Gastrocnemius medialis (tissue), 4 donors: ENCODE measurements around the gene CHCHD5. TPM values are rescaled to one million over a fixed set of nuclear protein-coding genes. Genes with fewer than 3 reads are reported as not detected.

Experiments used
- ATAC-seq, 2 donors: fragments of 150-250 bp; one replicate each; pipeline ENCODE4 v1.9.1; 2016
- DNase-seq, 2 donors: peaks; one replicate each; pipeline ENCODE4 v3.0.0-alpha.2; 2019
- H3K27ac ChIP-seq, 4 donors: fragments of 200-600 bp; sonication (generic); 1 replicate in 1 of 4; 2 replicates in 3 of 4; pipeline ENCODE4 v1.5.1; 2016 to 2018; ENCODE audit warnings: mild to moderate bottlenecking in 2 of 4, moderate library complexity in 1 of 4
- H3K27me3 ChIP-seq, 3 donors: fragments of 200-600 bp; sonication (generic) in 2 of 3; 1 replicate in 1 of 3; 2 replicates in 2 of 3; pipeline versions ENCODE4 v1.5.1 to v1.6.0; 2016 to 2019; ENCODE audit warnings: mild to moderate bottlenecking in 1 of 3, moderate library complexity in 1 of 3
- H3K36me3 ChIP-seq, 2 donors: fragments of 200-600 bp; sonication (generic) in 1 of 2; one replicate each; pipeline ENCODE4 v1.5.1; 2017 to 2018
- H3K4me1 ChIP-seq, 2 donors: fragments of 200-600 bp; sonication (generic) in 1 of 2; one replicate each; pipeline ENCODE4 v1.5.1; 2016 to 2017; ENCODE audit warnings: mild to moderate bottlenecking in 2 of 2
- H3K4me3 ChIP-seq, 4 donors: fragments of 200-600 bp; sonication (generic) in 3 of 4; 1 replicate in 1 of 4; 2 replicates in 3 of 4; pipeline ENCODE4 v1.5.1; 2016 to 2019; ENCODE audit warnings: mild to moderate bottlenecking in 2 of 4
- H3K9me3 ChIP-seq, 3 donors: fragments of 200-600 bp; sonication (generic) in 2 of 3; 1 replicate in 1 of 3; 2 replicates in 2 of 3; pipeline ENCODE4 v1.5.1; 2016 to 2019
- POLR2A ChIP-seq, 2 donors: fragments of 450-650 bp; IDR thresholded peaks; one replicate each; pipeline ENCODE4 v1.6.1; 2017; ENCODE audit warnings: antibody characterized with exemption in 2 of 2, mild to moderate bottlenecking in 2 of 2, moderate library complexity in 2 of 2
- in situ Hi-C, 4 donors: fragments of 200-750 bp; cut with MboI; loops; one replicate each; pipeline versions ENCODE4 v1.15.0 to v1.8.0; 2017; ENCODE audit warnings: low sequenced_read_pairs in 4 of 4
- intact Hi-C: fragments of 100-400 bp; cut with DNase I; formaldehyde crosslinking; loops from one replicate; pipeline ENCODE4 v1.15.1; 2023; ENCODE audit warnings: low total_unique reads
- total RNA-seq, 4 donors: library from RNA; depleted of rRNA; stranded (reverse); fragments of >200 nt; gene quantifications; one replicate each; pipeline versions ENCODE4 v1.1.0 to v1.2.3, GENCODE V29; 2016
- TF ChIP-seq, protein P1 (sequence below), 5 experiments: fragments of 450-650 bp in 3 of 5; fragments of 200-600 bp in 2 of 5; sonication (generic) in 2 of 5; IDR thresholded peaks in 4 of 5; conservative IDR thresholded peaks in 1 of 5; 1 replicate in 4 of 5; 2 replicates in 1 of 5; pipeline ENCODE4 v1.5.1; 2016 to 2019; ENCODE audit warnings: antibody characterized with exemption in 5 of 5, mild to moderate bottlenecking in 3 of 5, moderate library complexity in 3 of 5

The CHCHD5 gene
- total RNA-seq, 4 donors from 2014 or later: 13.2 to 26.6 (median 24.1) TPM

DNA sequence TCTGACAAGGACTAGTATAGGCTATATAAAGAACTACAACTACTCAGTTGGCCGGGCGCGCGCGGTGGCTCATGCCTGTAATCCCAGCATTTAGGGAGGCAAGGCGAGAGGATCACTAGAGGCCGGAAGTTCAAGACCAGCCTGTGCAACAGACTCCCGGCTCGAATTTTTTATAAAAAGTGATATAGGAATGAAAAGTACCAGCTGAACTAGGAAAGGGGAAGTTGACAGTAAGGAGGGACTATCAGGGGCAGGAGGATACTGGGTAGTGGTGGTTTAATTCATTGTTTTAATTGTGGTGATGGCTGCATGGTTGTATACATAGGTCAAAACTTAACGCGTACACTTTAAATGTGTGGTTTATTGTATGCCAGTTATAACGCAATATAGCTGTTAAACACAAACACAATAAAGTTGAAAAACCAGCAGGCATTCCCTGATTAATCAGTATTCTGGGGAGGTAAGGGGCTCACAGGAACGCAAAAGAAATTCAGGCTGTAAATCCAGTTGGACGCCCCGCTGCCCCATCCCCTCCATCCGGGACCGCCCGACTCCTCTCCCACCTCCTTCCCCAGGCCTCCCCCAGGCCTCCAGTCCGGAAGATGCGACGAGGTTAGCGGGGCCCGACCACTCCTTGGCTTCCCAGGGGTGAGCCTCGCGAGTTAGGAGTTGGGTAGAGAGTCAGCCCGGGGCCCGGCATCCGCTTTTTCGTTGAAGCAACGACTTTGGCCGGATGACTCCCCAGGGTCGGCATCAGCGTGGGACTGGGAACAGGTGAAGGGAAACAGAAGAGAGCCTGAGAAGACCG lies 42.9 kb upstream of the CHCHD5 start:
- ATAC-seq: peak; percentile 56 to 67
- Histone ChIP-seq H3K27me3 (no peaks in the 10 kb centered on the region), H3K9me3 (no peaks in the 10 kb centered on the region), H3K4me1 (peaks cover 17 to 23% of the 10 kb centered on the region in 2 donors), H3K4me3 (peak overlapping the region; percentile 74 to 99 (median 90)), H3K36me3 (no peaks in the 10 kb centered on the region), H3K27ac (peak overlapping the region; percentile 75 to 90 (median 88))
- no peak for DNase-seq
- TF ChIP-seq, protein P1, sequence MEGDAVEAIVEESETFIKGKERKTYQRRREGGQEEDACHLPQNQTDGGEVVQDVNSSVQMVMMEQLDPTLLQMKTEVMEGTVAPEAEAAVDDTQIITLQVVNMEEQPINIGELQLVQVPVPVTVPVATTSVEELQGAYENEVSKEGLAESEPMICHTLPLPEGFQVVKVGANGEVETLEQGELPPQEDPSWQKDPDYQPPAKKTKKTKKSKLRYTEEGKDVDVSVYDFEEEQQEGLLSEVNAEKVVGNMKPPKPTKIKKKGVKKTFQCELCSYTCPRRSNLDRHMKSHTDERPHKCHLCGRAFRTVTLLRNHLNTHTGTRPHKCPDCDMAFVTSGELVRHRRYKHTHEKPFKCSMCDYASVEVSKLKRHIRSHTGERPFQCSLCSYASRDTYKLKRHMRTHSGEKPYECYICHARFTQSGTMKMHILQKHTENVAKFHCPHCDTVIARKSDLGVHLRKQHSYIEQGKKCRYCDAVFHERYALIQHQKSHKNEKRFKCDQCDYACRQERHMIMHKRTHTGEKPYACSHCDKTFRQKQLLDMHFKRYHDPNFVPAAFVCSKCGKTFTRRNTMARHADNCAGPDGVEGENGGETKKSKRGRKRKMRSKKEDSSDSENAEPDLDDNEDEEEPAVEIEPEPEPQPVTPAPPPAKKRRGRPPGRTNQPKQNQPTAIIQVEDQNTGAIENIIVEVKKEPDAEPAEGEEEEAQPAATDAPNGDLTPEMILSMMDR (IDR thresholded peaks at IDR 0.05 in 4 of 5, conservative IDR thresholded peaks at IDR 0.05 in 1 of 5): no peak
- no peak for TF ChIP-seq POLR2A (IDR thresholded peaks at IDR 0.05)
- in situ Hi-C loops: no loop called here
- intact Hi-C loops: loop anchor here (1.0 to 5.0 kb wide), 3 partner anchors 41 to 106 kb away; partner anchors contain the start of gene SLC20A1

DNA sequence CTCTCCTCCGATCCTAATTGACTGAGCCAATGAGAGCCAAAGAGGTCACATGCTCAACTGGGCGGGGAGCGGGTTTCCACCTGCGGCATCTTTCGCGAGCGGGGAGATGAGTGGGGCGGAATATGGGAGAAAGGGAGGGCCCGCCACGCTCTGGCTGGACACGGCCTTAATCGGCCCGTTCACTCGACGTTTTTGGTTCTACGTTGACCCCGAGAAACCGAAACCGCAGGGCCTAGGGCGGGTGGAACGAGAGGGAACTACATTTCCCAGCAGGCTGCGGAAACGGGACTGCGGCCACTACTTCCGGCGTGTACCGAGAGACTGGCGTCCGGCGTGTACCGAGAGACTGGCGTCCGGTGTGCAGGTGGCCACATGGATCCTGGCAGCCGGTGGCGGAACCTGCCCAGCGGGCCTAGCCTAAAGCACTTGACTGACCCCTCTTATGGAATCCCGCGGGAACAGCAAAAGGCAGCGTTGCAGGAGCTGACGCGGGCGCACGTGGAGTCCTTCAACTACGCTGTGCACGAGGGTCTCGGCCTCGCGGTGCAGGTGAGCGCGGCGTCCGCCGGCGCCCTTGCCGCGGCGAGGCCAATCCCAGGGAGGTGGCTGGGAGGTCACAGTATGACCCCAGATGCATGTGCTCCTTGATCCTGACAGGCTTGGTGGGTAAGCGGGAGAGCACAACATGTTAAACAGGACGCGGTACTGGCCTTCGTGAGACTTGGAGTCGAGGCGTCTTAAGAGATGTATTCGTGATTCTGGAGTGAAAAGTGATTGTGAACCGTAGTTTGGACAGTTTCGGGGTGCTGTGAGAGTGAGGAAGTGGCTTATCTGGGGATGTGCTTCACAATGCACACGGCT lies 42.1 kb upstream of the CHCHD5 start, which contains the start of gene POLR1B:
Gene POLR1B (plus strand): TSS at position 343 of the 861 bp plus-strand sequence. CDS start 30 bp downstream, at position 373.
- intact Hi-C loops (loop anchor here (1.0 to 5.0 kb wide), 3 partner anchors 40 to 105 kb away; partner anchors contain the start of gene SLC20A1), in situ Hi-C loops (no loop called here)
- DNase-seq (peak; percentile 79 to 85), ATAC-seq (peak; percentile 95 to 97)
- no peaks in the 10 kb centered on the region for H3K36me3 ChIP-seq
- no peaks in the 10 kb centered on the region for H3K27me3 ChIP-seq
- peak within 1 kb of the TSS; percentile 75 to 90 (median 88) for H3K27ac ChIP-seq
- TF ChIP-seq, protein P1 (IDR thresholded peaks at IDR 0.05 in 4 of 5, conservative IDR thresholded peaks at IDR 0.05 in 1 of 5): no peak
- TF ChIP-seq POLR2A (IDR thresholded peaks at IDR 0.05): no peak
- no peaks in the 10 kb centered on the region for H3K9me3 ChIP-seq
- peak within 1 kb of the TSS; percentile 74 to 99 (median 90) for H3K4me3 ChIP-seq
- peaks cover 20 to 25% of the 10 kb centered on the region in 2 donors for H3K4me1 ChIP-seq

DNA sequence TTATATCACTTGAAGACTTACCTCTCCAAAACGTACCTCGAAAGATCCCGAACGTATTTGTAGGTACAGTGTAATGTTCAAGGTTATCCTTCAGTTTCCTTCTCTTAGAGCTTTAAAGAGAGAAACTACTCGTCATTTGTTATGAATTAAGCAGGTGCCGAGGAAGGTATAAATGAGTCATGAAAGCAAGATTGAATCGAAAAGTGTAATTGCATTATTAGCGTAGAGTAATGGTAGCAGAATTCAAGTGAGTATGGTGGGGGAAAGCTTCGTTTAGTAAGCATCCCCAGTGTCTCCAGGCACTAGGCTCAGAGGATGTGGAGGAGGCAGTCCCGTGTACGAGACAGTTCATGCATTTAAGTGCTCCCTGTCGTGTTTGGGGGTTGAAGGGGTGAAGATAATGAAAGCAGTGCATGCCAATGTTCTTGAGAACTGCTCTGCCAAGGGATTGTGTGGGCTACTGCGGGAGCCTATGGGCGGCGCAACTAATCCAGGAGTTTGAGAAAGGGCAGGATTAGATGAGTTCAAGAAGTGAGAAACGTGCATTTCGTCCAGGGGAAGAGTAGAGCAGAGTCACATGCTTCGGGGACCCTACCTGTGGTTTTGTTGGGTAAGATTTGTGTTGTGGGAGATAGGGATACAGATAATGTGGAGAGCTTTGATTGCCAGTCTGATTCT lies 41.3 kb upstream of the CHCHD5 start:
- in situ Hi-C loops (no loop called here), intact Hi-C loops (loop anchor here (1.0 to 5.0 kb wide), 3 partner anchors 40 to 104 kb away; partner anchors contain the start of gene SLC20A1)
- Histone ChIP-seq H3K36me3 (peaks cover 0 to 7% of the 10 kb centered on the region in 2 donors), H3K9me3 (no peaks in the 10 kb centered on the region), H3K4me3 (peak overlapping the region; percentile 74 to 99 (median 90)), H3K4me1 (peaks cover 24 to 27% of the 10 kb centered on the region in 2 donors), H3K27me3 (no peaks in the 10 kb centered on the region), H3K27ac (peak overlapping the region; percentile 75 to 90 (median 88))
- no peak for TF ChIP-seq POLR2A (IDR thresholded peaks at IDR 0.05)
- TF ChIP-seq, protein P1 (IDR thresholded peaks at IDR 0.05 in 4 of 5, conservative IDR thresholded peaks at IDR 0.05 in 1 of 5): no peak
- DNase-seq (no peak), ATAC-seq (no peak)

DNA sequence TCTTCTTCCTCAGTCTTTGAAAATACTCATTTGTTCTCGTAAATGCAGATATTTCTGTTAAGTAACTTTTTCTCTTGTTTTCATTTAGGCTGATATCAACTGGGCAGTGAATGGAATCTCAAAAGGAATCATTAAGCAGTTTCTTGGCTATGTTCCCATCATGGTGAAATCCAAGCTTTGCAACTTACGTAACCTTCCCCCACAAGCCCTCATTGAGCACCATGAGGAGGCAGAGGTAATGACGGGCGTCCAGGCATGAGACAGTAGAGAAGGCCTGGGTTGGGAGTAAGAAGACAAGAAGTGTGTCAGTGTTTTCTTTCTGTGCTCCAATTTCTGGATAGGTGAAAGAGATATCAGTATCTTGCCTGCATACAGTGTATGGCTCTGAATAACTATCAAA lies 37.1 kb upstream of the CHCHD5 start:
- in situ Hi-C loops (no loop called here), intact Hi-C loops (no loop called here)
- H3K4me1 ChIP-seq: peaks cover 19 to 21% of the 10 kb centered on the region in 2 donors
- no peak overlapping the region for H3K4me3 ChIP-seq
- TF ChIP-seq, protein P1 (IDR thresholded peaks at IDR 0.05 in 4 of 5, conservative IDR thresholded peaks at IDR 0.05 in 1 of 5): no peak
- TF ChIP-seq POLR2A (IDR thresholded peaks at IDR 0.05): no peak
- DNase-seq (peak; percentile 11 to 61), ATAC-seq (peak; percentile 86 to 90)
- H3K27ac ChIP-seq: peak overlapping the region; percentile 52 to 73 (median 70)
- no peaks in the 10 kb centered on the region for H3K27me3 ChIP-seq
- H3K36me3 ChIP-seq: peaks cover 3 to 45% of the 10 kb centered on the region in 2 donors
- no peaks in the 10 kb centered on the region for H3K9me3 ChIP-seq
